Peyer's patch (tissue), 4 donors: ENCODE data around the gene RGPD8. TPM values are rescaled to one million over a fixed set of nuclear protein-coding genes. Genes with fewer than 3 reads are reported as not detected.
A peak's percentile ranks its signal among the peaks of the same experiment; 100 is the strongest.
"Not testable (repeated sequence)": the region's sequence is repeated elsewhere in the genome, so short reads cannot be mapped to it uniquely, and the experiment has no call there.

ENCODE experiments used
- DNase-seq, 3 donors: peaks; one replicate each; pipeline ENCODE4 v3.0.0-alpha.2; 2017 to 2019
- H3K27ac ChIP-seq, 4 donors: fragments of 200-600 bp; sonication (generic); one replicate each; pipeline ENCODE4 v1.5.1; 2016 to 2019
- H3K27me3 ChIP-seq, 2 donors: fragments of 200-600 bp; sonication (generic); one replicate each; pipeline ENCODE4 v1.5.1; 2019
- H3K36me3 ChIP-seq, 3 donors: fragments of 200-600 bp; sonication (generic); one replicate each; pipeline ENCODE4 v1.5.1; 2016 to 2019
- H3K4me1 ChIP-seq, 4 donors: fragments of 200-600 bp; sonication (generic); one replicate each; pipeline ENCODE4 v1.5.1; 2016 to 2019
- H3K4me3 ChIP-seq, 4 donors: fragments of 200-600 bp; sonication (generic); 1 replicate in 3 of 4; 2 replicates in 1 of 4; pipeline ENCODE4 v1.5.1; 2016 to 2019; ENCODE audit warnings: mild to moderate bottlenecking in 1 of 4
- H3K9me3 ChIP-seq, 4 donors: fragments of 200-600 bp; sonication (generic); one replicate each; pipeline ENCODE4 v1.5.1; 2016 to 2019; ENCODE audit warnings: mild to moderate bottlenecking in 1 of 4
- POLR2A ChIP-seq, 2 donors: fragments of 450-650 bp; IDR thresholded peaks; one replicate each; pipeline ENCODE4 v1.5.1; 2017; ENCODE audit warnings: antibody characterized with exemption in 2 of 2, mild to moderate bottlenecking in 2 of 2, moderate library complexity in 2 of 2
- total RNA-seq, 4 donors: library from RNA; depleted of rRNA; stranded (reverse); fragments of >200 nt; gene quantifications; one replicate each; pipeline ENCODE4 v1.1.0, GENCODE V29; 2016
- TF ChIP-seq, protein P1 (sequence below), 6 experiments: fragments of 450-650 bp in 4 of 6; fragments of 200-600 bp in 2 of 6; sonication (generic) in 1 of 6; IDR thresholded peaks; one replicate each; pipeline ENCODE4 v1.5.1; 2017 to 2019; ENCODE audit warnings: antibody characterized with exemption in 6 of 6, mild to moderate bottlenecking in 3 of 6, moderate library complexity in 1 of 6

RGPD8 gene
- 10 to 100 TPM; 16.8 to 82.5 (median 37.3) TPM for total RNA-seq

DNA sequence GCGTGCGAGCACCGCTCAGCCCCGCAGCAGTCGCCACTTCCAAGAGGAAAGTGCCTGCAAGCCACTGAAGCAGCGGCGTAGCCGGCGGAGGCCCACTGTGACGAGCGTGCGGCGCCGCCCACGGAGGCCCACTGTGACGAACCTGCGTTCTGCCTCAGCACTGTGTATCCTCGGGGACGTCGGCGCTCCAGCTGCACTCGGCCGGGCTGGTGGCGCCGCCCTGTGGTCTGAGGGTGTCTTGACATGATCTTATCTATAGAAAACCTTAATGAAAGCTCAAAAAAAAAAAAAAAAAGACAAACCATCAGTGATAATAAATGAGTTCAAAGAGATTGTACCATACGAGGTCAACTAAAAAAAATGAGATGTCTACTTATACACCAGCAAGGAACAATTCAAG lies at the start of gene RGPD8:
Gene RGPD8 (minus strand): TSS at position 166 of the 400 bp plus-strand sequence. CDS start 192 bp downstream, outside the sequence.
- H3K4me1 ChIP-seq, H3K36me3 ChIP-seq, H3K9me3 ChIP-seq, H3K27me3 ChIP-seq: not testable (repeated sequence)
- TF ChIP-seq, protein P1, sequence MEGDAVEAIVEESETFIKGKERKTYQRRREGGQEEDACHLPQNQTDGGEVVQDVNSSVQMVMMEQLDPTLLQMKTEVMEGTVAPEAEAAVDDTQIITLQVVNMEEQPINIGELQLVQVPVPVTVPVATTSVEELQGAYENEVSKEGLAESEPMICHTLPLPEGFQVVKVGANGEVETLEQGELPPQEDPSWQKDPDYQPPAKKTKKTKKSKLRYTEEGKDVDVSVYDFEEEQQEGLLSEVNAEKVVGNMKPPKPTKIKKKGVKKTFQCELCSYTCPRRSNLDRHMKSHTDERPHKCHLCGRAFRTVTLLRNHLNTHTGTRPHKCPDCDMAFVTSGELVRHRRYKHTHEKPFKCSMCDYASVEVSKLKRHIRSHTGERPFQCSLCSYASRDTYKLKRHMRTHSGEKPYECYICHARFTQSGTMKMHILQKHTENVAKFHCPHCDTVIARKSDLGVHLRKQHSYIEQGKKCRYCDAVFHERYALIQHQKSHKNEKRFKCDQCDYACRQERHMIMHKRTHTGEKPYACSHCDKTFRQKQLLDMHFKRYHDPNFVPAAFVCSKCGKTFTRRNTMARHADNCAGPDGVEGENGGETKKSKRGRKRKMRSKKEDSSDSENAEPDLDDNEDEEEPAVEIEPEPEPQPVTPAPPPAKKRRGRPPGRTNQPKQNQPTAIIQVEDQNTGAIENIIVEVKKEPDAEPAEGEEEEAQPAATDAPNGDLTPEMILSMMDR (IDR thresholded peaks at IDR 0.05), result peak; percentile 29 to 60 (median 41)
- Histone ChIP-seq H3K4me3 (peak within 1 kb of the TSS; percentile 57 to 78 (median 70)), H3K27ac (peak within 1 kb of the TSS; percentile 78 to 89 (median 87))
- DNase-seq, result peak; percentile 89 to 96 (median 91)

DNA sequence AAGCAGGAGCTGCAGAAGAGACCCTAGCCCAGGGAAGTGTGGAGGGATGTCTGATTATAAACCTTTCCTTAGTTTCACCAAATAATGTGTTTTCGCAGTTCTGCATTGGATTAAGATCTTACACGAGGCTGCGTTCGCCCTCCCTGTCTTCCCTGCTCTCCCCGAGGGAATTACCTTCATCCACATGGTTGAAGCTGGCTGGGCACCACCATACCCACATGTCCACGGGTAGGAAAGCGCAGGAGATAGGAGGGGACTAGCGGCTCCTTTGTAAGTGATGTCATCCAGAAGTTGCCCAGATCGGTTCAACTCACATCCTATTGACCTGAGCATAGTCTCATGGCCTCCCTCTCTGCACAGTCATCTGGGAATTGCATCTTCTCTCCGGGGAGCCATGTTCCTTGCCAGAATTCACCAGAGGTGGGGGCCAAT lies 49.6 kb upstream of the RGPD8 start:
- peak overlapping the region; percentile 72 to 96 (median 79) for H3K4me3 ChIP-seq

DNA sequence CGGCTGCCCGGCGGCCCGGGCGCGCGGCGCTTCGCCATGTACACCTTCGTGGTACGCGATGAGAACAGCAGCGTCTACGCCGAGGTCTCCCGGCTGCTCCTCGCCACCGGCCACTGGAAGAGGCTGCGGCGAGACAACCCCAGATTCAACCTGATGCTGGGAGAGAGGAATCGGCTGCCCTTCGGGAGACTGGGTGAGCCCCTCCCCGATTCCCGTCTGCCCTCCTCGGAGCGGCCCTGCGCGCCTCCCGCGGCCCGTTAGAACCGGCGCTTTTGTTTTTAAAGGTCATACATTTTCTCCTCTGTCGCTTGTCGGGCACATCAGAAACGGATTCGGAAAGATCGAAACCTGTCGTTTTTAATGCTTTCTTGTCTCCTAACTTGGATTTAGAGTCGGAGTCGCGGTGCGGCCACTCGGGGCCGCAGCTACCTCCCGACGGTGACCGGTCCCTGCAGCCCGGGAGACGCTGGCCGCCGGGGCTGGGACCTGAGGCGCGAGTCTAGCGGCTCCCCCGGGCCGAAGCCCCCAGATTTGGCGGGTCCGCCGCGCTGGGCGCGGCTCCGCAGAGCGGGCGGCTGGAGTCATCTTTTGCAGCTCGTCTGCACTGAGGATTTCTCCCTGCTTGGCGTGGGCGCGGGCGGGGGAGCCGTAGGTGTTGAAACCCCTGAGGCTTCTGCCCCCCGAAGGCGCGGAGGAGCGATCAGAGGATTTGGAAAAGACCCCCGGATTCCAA lies 49.0 kb upstream of the RGPD8 start:
- peak overlapping the region; percentile 69 to 89 (median 80) for H3K27ac ChIP-seq
- DNase-seq, result peak; percentile 31 to 70 (median 49)
- H3K36me3 ChIP-seq, result no peaks in the 10 kb centered on the region
- TF ChIP-seq, protein P1 (IDR thresholded peaks at IDR 0.05), result no peak
- no peak for TF ChIP-seq POLR2A (IDR thresholded peaks at IDR 0.05)
- no peaks in the 10 kb centered on the region for H3K27me3 ChIP-seq
- no peaks in the 10 kb centered on the region for H3K9me3 ChIP-seq
- peaks cover 0 to 14% (median 8%) of the 10 kb centered on the region in 4 donors for H3K4me1 ChIP-seq
- H3K4me3 ChIP-seq, result peak overlapping the region; percentile 72 to 96 (median 79)

More for the DNA sequence above, 49.6 kb upstream of the RGPD8 start:
- no peak for TF ChIP-seq POLR2A (IDR thresholded peaks at IDR 0.05)
- TF ChIP-seq, protein P1 (IDR thresholded peaks at IDR 0.05), result no peak
- H3K27me3 ChIP-seq, result no peaks in the 10 kb centered on the region
- peak overlapping the region in 3 of 4 donors; percentile 75 to 89 (median 86) for H3K27ac ChIP-seq
- DNase-seq, result peak in 1 of 3 donors; percentile 50
- H3K4me1 ChIP-seq, result peaks cover 0 to 14% (median 8%) of the 10 kb centered on the region in 4 donors
- no peaks in the 10 kb centered on the region for H3K36me3 ChIP-seq
- H3K9me3 ChIP-seq, result no peaks in the 10 kb centered on the region

DNA sequence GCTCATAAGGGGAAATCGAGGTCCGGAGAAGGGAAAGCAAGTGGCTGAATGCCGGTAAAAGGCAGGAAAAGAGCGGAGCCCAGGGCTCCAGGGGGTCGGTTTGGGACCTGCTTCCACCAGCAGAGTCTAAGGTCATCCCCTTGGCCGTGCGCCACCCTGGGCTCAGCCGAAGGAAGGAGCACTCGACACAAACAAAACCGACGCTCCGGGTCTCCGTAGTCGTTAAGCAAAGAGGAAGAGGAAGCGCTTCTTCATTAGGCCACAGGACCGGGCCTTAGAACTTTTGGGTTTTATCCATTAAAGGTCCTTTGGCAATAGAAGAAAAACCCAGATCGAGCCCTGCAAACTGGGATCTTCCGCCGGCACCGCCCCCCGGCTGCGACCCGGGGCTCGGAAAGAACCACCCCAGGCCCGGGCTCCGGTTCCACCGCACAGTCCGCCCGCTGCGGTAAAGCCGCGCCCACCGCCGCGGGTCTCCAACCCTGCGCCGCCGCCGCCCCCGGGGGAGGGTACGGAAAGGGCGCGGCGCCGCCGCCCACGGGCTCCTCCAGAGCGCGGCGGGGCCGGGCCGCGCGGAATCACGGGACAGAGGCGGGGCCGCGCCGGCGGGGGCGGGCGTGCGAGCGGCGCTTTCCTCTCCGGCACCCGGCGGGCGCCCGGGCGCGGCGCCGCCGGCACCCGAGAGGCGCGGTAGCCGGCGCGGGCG lies 48.2 kb upstream of the RGPD8 start, which contains the start of gene TTL:
Gene TTL (plus strand): TSS at position 629 of the 706 bp plus-strand sequence. CDS start 189 bp downstream, outside the sequence.
- Histone ChIP-seq H3K27ac (peak within 1 kb of the TSS; percentile 79 to 92 (median 88)), H3K36me3 (no peaks in the 10 kb centered on the region), H3K27me3 (no peaks in the 10 kb centered on the region), H3K9me3 (no peaks in the 10 kb centered on the region), H3K4me1 (peaks cover 0 to 14% (median 8%) of the 10 kb centered on the region in 4 donors), H3K4me3 (peak within 1 kb of the TSS; percentile 72 to 96 (median 84))
- peak; percentile 14 to 54 for TF ChIP-seq POLR2A (IDR thresholded peaks at IDR 0.05)
- TF ChIP-seq, protein P1 (IDR thresholded peaks at IDR 0.05), result peak in 2 of 6 experiments; percentile 2 to 6
- peak; percentile 69 to 90 (median 87) for DNase-seq

DNA sequence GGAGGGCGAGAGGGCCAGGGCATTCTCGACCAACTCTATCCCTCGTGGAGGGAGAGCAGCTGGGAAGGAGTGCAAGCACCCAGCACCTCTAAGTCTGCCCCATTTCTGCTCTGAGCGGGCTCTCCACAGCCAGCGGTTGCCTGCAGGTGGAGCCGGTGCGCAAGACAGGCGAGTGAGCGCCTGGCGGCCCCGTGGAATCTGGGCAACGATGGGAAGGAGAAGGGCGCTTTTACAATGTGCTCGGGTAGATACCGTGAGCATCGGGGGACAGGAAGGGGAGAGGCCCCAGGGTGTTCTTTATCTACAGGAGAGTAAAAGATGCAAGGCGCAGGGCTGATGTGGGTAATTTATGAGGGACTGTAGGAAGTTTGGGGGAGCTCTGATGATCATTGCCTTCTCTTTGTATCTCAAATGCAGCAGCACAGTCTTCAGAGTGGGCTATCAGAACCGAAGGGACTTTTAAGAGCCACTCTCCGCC lies 47.6 kb upstream of the RGPD8 start:
- Histone ChIP-seq H3K27me3 (no peaks in the 10 kb centered on the region), H3K27ac (peak overlapping the region; percentile 79 to 92 (median 86)), H3K4me1 (peaks cover 0 to 14% (median 8%) of the 10 kb centered on the region in 4 donors), H3K9me3 (no peaks in the 10 kb centered on the region), H3K36me3 (no peaks in the 10 kb centered on the region), H3K4me3 (peak overlapping the region; percentile 72 to 96 (median 84))
- no peak for TF ChIP-seq POLR2A (IDR thresholded peaks at IDR 0.05)
- TF ChIP-seq, protein P1 (IDR thresholded peaks at IDR 0.05), result peak; percentile 31 to 93 (median 76)
- DNase-seq, result peak; percentile 82 to 93 (median 90)
